GM18519 (cell line): ENCODE results near the gene METRNL.
"Not testable (repeated sequence)": the region's sequence is repeated elsewhere in the genome, so short reads cannot be mapped to it uniquely, and the experiment has no call there.

Source experiments
- ATAC-seq: cut with Tn5 transposase; IDR thresholded peaks from one replicate; pipeline ENCODE4 v1.9.1; 2021; ENCODE audit warnings: mild to moderate bottlenecking, moderate library complexity; ENCODE audit not compliant: unreplicated experiment, low FRiP score

METRNL gene

GRCh38 chr17:83118071-83118841, 38.8 kb downstream of the METRNL start:
- no peak for ATAC-seq

DNA sequence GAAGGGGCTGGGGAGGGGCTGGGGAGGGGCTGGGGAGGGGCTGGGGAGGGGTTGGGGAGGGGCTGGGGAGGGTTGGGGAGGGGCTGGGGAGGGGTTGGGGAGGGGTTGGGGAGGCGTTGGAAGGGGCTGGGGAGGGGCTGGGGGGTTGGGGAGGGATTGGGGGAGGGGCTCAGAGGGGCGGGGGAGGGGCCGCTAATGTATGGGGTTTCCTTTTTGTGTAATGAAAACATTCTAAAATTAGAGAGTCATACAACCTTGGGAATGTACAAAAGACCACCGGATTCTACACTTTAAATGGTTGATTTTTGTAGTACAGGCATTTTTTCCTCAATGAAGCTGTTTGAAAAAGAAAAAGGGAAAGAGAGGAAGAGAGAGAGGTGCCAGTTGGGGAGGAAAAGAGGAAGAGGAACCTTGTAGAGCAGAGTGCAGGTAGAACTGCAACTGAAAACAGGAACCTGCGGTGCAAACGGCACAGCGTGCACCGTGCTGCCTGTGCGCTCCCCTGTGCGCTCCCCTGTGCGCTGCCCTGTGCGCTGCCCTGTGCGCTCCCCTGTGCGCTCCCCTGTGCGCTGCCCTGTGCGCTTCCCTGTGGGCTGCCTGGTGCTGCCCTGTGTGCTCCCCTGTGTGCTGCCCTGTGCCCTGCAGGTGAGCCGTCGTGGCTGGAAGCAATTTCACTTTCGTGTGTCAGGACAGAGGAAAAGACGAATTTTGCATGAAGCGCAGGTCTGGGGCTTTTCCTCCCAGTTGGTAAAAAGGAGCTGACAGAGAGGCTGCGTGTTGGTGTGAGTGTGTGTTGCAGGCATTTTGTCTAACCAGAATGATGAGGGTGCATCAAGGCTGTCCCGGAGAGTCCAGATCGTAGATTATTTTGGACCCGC, 40.8 kb downstream of the METRNL start:
- ATAC-seq, result no peak

- ATAC-seq, result not testable (repeated sequence)
Measured at GRCh38 chr17:83121473-83121872, 42.1 kb downstream of the METRNL start.

GRCh38 chr17:83121921-83122820, 42.8 kb downstream of the METRNL start:
- ATAC-seq, result no peak

DNA sequence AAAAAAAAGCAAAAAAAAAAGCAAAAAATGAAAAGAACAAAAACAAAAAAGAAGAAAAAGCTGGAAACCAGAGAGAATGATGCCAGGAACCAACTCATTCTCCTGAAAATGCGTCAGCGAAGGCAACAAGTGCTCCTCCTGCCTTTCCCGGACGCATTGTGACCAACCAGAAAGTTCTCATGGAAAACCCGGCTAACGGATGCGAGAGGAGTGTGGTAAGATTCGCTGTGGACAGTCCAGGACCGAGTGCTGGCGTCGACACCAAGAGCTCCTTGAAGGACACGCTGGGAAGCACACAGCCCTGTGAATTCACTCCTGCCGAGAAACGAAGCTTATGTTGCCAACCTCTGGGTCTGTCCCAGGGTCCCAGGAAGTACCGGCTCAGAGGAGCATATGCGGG, 43.4 kb downstream of the METRNL start:
- no peak for ATAC-seq

- no peak for ATAC-seq
Measured at GRCh38 chr17:83123896-83124801, 44.7 kb downstream of the METRNL start.

- ATAC-seq, result no peak
Measured at GRCh38 chr17:83124871-83125514, 45.6 kb downstream of the METRNL start.

GRCh38 chr17:83125515-83126274, 46.3 kb downstream of the METRNL start:
- no peak for ATAC-seq

DNA sequence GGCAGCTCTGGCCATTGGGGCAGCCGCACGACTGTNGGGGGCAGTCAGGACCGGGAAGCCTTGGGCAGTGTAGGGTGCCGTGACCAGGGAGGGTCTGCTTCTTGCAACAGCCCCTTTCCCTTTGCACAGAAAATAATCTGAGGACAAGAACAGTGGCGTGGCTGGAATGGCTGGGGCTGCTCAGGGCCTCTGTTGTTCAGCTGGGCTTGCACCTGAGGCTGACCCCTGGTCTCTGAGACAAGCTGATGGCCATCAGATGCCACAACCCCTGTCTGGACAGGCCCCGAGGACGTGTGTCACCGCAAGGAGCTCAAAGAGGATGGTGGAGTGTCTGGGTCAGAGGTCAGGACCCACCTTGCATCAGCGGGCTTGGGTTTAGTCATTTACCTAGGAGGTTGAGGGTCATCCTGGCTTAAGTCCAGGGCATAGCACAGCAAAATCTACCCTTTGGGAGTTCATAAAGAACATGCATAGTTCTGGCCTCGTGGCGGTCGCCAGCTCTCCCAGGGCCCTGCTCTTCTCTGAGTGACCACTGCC, 46.9 kb downstream of the METRNL start:
- ATAC-seq, result no peak

DNA sequence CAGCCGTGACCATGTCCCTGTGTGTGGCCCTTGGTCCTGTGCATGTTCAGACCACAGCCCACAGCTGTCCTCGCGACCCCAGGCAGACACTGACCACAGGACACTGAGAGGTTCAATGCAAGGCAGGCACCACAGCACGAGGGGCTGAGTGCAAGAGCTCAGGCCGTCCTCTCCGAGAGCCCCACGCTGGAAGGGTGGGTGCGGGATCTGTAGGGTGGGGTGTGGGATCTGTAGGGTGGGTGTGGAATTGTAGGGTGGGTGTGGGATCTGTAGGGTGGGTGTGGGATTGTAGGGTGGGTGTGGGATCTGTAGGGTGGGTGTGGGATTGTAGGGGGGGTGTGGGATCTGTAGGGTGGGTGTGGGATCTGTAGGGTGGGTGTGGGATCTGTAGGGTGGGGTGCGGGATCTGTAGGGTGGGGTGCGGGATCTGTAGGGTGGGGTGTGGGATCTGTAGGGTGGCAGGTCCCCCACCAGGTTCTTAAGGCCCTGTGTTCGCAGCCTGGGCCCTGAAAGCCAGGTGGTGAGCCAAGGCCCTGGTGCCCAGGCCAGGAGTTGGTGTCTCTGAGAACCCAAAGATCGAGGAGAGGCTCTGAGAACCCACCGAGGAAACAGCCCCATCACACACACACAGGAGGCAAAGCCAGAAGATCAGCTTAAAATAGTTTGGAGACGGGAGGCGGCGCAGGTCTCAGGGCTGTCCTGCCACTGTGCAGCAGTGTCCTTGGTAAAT, 48.2 kb downstream of the METRNL start:
- ATAC-seq, result no peak

- ATAC-seq, result no peak
Measured at GRCh38 chr17:83128306-83129240, 49.2 kb downstream of the METRNL start.

- ATAC-seq, result no peak
Measured at GRCh38 chr17:83129676-83130075, 50.3 kb downstream of the METRNL start.

DNA sequence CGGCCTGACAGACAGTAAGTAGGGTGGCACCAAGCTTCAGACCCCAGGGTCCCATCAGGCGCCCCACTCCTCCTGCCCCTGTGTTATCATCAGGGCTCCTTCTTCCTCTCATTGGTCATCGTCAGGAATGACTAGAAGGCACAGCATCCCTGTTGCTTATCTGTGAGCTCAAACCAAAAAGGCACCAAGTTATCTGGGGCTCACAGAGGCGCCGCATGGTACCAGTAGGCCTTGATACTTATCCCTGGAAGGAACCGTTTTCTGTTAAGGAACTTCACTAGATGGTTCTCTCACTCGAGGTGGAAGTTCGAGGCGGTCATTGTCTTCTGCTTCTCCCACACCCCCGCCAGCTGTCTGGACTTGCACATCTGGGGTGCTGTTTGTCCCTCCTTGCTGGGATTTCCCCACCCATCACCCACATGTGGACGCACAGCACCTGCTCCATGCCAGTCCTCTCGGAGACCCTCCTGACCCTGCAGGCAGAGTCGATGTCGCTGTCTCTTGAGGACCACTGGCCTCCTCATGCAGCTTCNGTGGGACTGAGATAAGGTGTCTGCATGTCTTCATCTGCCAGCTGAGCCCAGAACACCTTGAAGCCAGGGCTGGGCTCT, 52.1 kb downstream of the METRNL start:
- ATAC-seq, result no peak

GRCh38 chr17:83132251-83133081, 53.1 kb downstream of the METRNL start:
- ATAC-seq, result no peak
